Mesenteric fat pad (tissue), 1 donor: ENCODE measurements around the gene LMF2. TPM values are rescaled to one million over a fixed set of nuclear protein-coding genes. Genes with fewer than 3 reads are reported as not detected.

Experiments used
- DNase-seq: peaks from one replicate; pipeline ENCODE4 v3.0.0-alpha.2; 2020; ENCODE audit warnings: low spot score
- total RNA-seq: library from RNA; stranded (reverse); fragmentation: NEBNext Ultra II Directional; extraction: Animal tissue kit (Norgen Biotek cat#: 25700); gene quantifications from one replicate; pipeline ENCODE4 v1.2.1, GENCODE V29; 2021
- donor health status: DM: yes; HTN: yes; CAD: no.

The LMF2 gene
- total RNA-seq, 1 donor from 2014 or later, result 57.1 TPM

DNA sequence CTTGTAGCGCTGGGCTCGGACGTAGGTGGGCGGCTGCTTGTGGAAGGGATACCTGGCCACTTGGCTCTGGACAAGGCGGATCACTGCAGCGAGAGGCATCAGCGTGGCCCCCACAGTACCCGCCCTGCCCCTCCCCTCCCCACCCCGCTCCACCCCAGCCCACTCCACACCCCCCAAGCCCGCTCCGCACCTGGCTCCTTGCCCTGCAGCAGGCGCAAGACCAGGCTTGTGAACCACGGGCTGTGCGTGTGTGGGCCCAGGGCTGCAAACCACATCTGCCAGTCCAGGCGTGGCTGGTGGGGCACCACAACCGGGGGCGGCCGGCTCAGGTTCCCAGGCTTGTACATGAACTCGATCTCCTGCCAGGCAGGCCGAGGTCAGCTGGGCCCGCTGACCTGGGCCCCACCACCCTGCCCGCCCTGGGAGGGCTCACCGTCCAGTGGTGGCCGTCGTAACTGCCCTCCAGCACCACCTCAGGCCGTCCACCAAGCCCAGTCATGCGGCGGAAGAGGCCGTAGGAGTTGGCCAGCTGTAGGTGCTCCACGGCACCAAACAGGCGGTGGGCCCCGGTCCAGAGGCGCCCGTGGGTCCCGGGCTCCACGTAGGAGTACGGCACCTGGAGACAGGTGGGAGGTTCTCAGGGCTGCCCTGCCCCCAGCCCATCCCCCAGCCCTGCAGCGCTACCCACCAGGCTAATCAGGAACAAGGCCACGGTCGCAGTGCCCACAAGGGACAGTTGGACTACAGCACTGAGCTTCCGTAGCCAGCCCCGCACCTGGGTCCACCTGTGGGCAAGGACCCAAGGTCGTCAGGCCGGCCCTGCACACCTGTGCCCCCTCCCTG is 2.9 kb downstream of the LMF2 start:
- DNase-seq, result no peak

DNA sequence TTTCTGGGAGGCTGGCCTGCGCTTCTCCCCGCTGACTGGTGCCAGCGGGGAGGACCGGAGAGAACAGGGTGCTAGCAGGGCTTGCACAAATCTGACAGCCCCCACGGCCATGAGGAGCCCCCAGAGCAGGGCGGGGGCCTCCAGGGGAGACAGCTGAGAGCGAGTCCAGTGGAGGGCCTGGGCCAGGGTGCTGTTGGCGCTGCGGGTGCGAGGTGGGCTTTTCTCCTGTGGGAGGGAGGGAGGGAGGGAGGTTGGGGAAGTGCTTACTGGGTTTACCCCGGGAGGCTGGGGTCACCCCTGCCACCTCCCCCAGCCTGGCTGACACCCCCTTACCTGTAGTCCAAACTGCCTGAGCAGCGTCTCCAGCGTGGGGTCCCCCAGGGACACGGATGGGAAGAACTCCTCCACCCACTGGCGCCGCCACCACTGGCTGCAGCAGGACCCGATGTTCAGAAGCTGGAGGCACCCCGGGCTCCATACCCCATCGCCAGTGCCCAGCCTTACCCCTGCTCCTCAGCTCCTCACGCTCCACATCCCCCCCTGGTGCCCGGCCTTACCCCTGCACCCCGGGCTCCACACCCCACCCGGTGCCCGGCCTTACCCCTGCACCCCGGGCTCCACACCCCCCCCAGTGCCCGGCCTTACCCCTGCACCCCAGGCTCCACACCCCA is 3.9 kb downstream of the LMF2 start:
- no peak for DNase-seq

DNA sequence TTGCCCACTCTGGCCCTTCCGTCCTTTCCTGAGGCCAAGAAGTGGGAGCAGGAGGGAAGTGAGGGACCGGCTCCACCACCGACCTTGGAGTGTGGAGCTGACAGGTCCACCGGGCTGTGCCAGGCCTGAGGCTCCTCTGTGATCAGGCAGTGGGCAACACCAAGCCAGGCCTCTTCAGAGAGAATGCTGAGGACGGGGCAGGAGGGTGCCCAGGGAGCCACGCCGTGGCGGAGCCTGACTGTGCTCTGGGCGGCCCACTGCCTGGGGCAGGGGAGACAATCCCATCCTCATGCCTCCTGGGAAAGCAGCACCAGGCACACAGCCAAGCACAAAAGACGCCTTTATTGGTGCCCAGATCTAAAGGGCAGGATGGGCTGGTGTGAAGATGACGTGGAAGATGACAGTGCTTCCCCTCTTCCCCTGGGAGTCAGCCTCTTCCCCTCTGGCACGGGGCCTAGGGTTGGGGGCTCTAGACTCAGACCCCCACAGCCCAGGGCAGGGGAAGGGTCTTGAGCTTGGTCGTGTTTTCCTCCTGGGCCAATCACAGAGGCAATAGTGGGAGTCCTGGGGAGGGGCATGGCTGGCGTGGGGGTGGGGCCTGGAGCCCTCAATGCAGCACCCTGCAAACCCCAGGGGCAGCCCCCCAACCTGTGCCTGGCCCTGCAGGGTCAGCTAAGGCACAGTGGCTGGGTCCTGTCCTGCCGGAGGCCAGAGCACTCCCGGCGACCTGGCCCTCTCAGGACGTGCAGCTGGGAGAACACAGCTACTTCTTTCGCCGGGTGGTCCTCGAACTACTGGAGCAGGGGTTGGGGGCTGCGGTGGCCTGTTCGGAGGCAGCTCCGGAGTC is 4.7 kb downstream of the LMF2 start:
- DNase-seq, result no peak

DNA sequence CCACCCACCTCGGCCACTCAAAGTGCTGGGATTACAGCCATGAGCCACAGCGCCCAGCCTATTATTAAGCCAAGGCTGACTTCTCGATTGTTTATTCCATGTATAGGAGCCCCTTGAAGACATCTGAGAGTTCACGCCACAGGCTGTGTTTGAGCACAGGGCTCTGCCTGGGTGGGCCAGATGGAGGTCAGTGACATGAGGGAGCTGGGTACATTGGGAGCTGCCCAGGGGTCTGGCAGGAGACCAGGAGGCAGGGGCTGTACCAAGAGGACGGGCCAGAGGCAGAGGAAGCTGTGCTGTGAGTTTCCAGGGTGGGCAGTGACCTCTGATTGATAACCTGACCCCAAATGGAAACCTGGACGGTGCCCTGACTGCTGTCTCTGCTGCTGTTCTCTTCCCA is 5.4 kb downstream of the LMF2 start:
- no peak for DNase-seq

DNA sequence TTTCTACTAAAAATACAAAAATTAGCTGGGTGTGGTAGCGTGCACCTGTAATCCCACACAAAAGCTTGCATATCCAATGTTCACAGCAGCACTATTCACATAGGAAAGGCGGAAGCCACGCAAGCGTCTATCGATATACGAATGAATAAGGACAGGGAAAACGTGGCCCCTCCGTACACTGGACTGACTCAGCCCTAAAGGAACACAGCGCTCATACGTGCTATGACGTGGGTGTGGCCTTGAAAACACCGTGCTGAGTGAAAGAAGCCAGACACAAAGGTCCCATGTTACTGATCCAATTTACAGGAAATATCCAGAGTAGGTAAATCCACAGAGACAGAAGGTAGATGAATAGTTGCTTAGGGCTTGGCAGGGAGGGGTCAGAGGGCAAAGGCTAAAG is 7.0 kb downstream of the LMF2 start:
- DNase-seq, result no peak

- DNase-seq, result no peak
These were observed 9.1 kb downstream of the LMF2 start for GRCh38 chr22:50498322-50498890.

- DNase-seq, result no peak
These were observed 10.4 kb downstream of the LMF2 start for GRCh38 chr22:50497093-50497492.

DNA sequence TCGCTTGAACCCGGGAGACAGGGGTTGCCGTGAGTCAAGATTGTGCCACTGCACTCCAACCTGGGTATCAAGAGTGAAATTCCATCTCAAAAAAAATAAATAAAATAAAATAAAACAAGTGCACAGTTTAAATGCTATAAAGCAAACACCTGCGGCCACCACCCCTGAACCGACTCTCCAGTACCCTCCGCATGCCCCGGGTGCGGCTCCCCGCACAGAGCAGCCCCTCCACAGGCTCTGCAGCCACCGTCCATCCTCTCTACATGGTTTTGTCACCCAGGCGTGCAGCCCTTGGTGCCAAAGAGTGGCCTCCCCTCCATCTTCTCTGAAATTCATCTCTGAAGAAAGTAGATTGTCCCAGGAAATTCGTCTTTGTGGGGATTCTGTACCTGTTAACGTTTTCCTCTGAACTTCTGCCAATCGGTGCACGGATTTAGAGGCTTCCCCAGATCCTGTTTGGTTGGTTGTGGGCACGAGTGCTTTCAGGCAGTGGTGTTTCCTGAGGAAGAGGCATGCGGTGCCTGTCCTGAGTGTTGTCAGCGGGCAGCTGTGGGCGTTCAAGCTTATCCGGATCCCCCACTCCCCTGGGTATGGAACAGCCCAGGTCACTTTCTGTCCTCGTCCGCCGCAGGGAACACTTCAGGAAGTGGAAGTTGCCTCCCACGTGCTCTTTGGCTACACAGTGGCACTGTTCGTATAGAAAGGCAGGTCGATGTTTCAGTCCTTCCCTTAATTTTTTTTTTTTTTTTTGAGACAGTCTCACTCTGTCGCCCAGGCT is 16.8 kb downstream of the LMF2 start:
- DNase-seq, result no peak

- no peak for DNase-seq
These were observed 17.9 kb downstream of the LMF2 start for GRCh38 chr22:50489363-50490243.

GRCh38 chr22:50488886-50489285 is 18.6 kb downstream of the LMF2 start:
- no peak for DNase-seq

DNA sequence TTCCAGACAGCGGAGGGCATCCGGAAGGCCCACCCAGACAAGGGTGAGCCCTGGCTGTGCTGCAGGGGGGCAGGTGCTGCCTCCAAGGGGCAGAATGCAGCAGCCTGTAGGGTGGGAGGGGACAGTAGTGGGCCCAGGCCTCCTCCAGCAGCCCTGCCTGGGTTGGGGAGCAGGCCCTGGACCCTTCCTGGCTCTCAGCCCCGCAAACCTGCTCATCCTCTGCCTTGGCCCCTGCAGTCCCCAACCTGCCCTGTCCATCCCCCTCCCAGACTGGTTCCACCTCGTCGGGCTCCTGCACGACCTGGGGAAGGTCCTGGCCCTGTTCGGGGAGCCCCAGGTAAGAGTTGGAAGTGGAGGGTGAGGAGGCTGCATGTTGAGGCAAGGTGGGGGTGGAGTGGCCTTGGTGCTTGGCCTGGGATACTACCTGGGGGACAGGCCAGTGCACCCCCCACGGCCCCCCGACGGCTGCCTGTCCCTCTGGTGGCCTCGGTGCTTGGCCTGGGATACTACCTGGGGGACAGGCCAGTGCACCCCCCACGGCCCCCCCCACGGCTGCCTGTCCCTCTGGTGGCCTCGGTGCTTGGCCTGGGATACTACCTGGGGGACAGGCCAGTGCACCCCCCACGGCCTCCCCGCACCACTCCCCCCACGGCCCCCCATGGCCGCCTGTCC is 19.4 kb downstream of the LMF2 start:
- DNase-seq, result no peak

GRCh38 chr22:50487290-50488005 is 20.1 kb downstream of the LMF2 start:
- no peak for DNase-seq

DNA sequence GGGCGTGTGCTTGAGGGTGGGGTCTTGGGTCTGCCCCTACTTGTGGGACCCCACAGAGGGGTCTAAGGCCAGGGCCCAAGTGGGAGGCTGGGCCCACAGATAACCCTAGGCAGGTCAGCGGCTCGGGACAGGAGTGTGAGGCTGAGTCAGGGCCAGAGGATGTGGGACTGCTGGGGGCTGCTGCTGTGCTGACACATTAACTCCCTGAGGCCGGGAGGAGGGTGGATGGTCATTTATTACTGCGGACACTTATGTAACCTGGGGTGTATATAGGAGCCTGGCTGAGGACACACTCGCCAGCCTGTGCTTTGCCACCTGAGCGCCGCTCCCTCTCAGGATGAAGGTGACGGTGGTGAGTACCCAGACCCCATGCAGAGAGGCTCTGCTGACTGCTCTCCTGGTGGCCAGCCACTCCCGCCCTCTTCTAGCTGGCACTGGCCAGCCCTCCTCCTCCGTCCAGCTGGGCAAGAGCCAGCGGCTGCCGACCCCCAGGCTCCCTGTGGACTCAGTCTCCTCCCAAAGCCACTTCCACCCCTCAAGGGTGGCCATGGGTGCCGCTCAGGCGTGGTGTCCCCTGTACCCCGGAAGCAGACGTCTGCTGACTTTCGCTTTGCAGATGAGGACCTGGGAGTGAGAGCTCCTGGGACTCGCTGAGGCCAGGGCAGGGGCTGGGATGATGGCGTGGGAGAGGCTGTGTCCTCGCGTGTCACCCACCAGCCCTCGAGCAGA is 20.8 kb downstream of the LMF2 start, which contains the start of gene MIOX:
Gene MIOX (plus strand): TSS at position 299 of the 729 bp plus-strand sequence. CDS start 39 bp downstream, at position 338.
- no peak for DNase-seq

- no peak for DNase-seq
These were observed 22.0 kb downstream of the LMF2 start for GRCh38 chr22:50485221-50486131.

DNA sequence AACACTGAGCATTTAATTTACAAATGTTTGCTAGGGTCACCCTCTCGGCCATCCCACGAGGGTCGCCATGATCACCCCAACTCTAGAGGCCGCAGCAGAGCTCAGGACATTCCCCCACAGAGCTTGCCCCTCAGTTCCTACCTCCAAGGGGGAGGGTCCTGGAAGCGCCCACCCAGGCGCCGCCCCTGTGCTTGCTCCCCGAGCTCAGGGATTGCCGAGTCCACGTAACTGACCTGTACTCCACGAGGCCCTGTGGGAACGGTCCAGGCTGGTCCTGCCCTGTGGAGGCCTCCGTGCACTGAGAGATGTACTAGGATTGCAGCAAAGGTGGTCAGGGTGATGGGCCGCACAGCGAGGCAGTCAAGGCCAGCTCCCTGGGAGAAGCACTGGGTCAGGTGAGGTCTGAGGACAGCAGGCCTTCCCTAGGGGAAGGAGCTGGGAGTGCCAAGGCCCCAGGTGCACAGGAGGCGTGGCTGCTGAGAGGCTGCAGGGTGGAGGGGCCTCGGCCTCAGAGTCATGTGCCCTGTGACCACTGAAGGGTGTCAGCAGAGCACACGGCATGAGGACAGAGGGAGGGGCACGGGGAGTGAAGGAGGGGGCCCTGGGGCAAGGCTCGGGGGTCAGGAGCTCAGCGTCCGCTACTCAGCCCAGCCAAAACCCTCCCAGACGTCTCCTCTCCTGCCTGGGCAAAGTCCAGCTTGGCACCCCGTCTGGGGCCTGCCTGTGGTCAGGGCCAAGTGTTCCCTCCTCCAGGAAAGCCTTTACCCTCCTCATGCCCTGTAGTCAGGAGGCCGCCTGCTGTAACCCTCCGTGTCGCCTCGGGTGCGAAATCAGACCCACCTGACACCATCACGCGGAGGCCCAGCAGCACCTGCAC is 23.3 kb downstream of the LMF2 start:
- DNase-seq, result no peak

DNA sequence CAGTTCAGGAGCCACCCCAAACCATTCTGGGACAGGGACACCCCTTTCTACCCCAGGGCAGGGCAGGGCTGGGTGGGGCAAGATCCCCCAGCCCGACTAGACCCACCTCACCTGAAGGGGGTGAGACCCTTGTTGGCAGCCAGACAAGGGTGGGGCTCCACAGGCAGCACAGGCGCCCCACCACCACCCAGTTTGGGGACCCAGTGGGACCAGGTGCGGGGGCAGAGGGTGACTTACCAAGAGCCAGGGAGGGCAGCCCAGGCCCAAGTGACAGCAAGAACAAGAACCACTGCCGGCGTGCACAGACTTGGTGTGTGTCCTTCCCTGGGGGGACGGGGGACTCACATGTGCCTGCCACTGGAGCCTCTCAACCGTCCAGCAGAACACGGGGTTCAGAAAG is 23.9 kb downstream of the LMF2 start:
- DNase-seq, result no peak
